Activated T-cell treated with anti-CD3 and anti-CD28 coated beads, Interleukin-2, amount 50 U/mL, for 72 hours (primary cell): Measurements from ENCODE around the gene CLTC. TPM values are rescaled to one million over a fixed set of nuclear protein-coding genes. Genes with fewer than 3 reads are reported as not detected.

Source experiments
- ATAC-seq, 2 donors: fragments of 150-1000 bp; cut with Tn5 transposase; replicated peaks in 1 of 2; 2 replicates each; pipeline ENCODE4 v1.10.0; 2021; ENCODE audit warnings: moderate library complexity in 2 of 2, mild to moderate bottlenecking in 1 of 2
- DNase-seq, 2 donors: peaks; one replicate each; pipeline ENCODE4 v3.0.0; 2021 to 2022; ENCODE audit warnings: mixed read lengths in 1 of 2
- H3K27ac Mint-ChIP-seq: one replicate; pipeline ENCODE4 v1.8.0; 2022; ENCODE audit warnings: mild to moderate bottlenecking, moderate library complexity, mixed read lengths
- H3K27me3 Mint-ChIP-seq: one replicate; pipeline ENCODE4 v1.8.0; 2022; ENCODE audit warnings: low read depth, mixed read lengths
- H3K36me3 Mint-ChIP-seq, 2 donors: one replicate each; pipeline ENCODE4 v1.8.0; 2022; ENCODE audit warnings: mixed read lengths in 2 of 2, mild to moderate bottlenecking in 1 of 2; ENCODE audit not compliant: insufficient read depth in 2 of 2
- H3K4me1 Mint-ChIP-seq: one replicate; pipeline ENCODE4 v1.8.0; 2022; ENCODE audit warnings: low read depth, mixed read lengths
- H3K4me3 Mint-ChIP-seq, 2 donors: one replicate each; pipeline ENCODE4 v1.8.0; 2022; ENCODE audit warnings: mild to moderate bottlenecking in 2 of 2, mixed read lengths in 2 of 2, moderate library complexity in 2 of 2
- H3K9me3 Mint-ChIP-seq, 2 donors: one replicate each; pipeline ENCODE4 v1.8.0; 2022; ENCODE audit warnings: mixed read lengths in 2 of 2
- total RNA-seq, 2 donors: library from RNA; stranded (reverse); gene quantifications; one replicate each; pipeline ENCODE4 v1.2.3, GENCODE V29; 2022

The CLTC gene
- total RNA-seq, 2 donors from 2014 or later, result 144 to 149 TPM

DNA sequence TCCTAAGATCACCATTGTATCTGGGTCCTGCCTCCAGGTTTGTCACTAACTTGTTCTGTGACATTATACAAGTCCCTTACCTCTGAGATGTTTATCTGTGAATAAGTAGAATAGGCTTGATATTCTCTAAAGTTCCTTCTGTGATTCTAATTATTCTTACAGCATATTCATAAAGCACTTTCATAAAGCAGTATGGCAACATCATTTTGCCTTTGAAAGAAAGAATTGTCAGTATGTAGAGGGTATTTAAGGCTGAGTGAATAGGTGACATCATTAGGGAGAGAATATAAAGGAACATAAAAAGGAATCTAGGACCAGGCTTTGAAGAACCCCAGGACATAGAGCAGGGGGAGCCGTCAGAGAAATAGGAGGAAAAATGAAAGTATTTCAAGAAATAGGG, 103.3 kb downstream of the CLTC start:
- Mint-ChIP-seq H3K27me3 (no peaks in the 10 kb centered on the region), H3K9me3 (no peaks in the 10 kb centered on the region), H3K4me1 (peaks cover 14% of the 10 kb centered on the region), H3K27ac (no peak overlapping the region), H3K4me3 (no peak overlapping the region), H3K36me3 (peaks cover 1 to 6% of the 10 kb centered on the region in 2 donors)
- ATAC-seq, result no peak
- DNase-seq, result no peak

DNA sequence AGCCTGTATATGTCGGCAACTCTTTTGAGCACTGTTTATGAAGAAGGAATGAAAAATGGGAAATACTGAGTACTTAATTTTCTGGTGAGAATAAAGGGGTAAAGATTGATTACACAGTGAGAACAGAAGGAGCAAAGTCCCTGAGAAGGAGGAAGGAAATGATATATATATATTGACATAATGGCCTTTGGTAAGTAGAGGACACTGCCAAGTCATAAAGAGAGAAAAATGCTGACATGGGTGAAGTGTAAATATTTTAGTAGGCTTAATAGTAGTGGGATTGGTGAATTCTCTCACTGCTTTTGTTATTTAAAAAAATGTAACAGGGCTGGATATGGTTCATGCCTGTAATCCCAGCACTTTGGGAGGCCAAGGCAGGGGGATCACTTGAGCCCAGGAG, 103.9 kb downstream of the CLTC start:
- Mint-ChIP-seq H3K27me3 (no peaks in the 10 kb centered on the region), H3K9me3 (no peaks in the 10 kb centered on the region), H3K27ac (no peak overlapping the region), H3K4me3 (no peak overlapping the region), H3K4me1 (peaks cover 10% of the 10 kb centered on the region), H3K36me3 (peaks cover 0 to 3% of the 10 kb centered on the region in 2 donors)
- DNase-seq (no peak), ATAC-seq (no peak)

DNA sequence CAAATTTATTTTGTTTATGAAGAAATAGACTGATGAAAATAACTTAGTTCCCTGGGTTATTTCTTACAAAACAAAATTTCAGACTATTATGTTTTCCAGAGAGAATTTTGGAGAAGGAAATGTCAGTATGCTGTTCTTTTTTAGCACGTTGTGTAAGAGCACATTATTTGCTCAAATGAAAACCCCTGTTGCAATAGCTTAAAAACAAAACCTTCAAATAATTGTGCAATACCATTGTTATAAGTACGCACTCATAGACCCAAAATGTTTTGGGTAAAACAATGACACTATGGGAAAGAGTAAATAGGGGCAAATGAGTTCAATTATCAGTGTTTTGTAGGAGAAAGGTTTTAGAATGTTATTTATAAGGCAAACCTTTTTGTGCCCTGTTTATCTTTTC, 106.0 kb downstream of the CLTC start:
- H3K27me3 Mint-ChIP-seq, result no peaks in the 10 kb centered on the region
- no peaks in the 10 kb centered on the region for H3K9me3 Mint-ChIP-seq
- DNase-seq (no peak), ATAC-seq (no peak)
- H3K27ac Mint-ChIP-seq, result no peak overlapping the region
- H3K36me3 Mint-ChIP-seq, result no peaks in the 10 kb centered on the region
- H3K4me1 Mint-ChIP-seq, result peaks cover 8% of the 10 kb centered on the region
- no peak overlapping the region for H3K4me3 Mint-ChIP-seq

DNA sequence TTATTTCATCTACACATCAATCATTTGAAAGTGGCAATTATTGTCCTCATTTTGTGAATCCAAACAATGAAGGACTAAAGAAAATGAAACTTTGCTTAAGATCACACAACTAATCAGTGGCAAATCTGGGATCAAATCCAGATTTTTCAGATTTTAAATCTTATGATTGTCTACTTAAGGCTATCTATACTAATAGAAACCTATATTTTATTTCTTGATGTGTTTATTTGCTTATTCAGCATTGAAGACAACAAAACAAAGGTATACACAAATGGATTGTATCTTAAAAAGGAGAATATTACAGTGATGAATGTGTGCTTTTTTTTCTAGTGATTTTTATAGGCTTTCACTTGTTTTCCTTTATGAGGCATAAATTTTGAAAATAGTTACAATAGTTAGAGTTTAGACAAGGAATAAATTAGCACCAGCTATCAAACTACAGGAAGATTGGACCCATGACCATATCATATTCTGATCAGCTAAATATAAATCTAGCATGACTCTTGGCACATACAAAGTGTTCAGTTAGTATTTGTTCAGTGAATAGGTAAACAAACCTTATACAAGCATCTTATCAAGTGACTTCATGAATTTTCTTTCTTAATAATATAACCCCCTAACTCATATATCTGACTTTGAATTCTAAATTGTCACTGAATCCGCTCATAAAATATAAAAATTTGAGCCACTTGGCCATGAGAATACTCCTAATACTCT, 108.3 kb downstream of the CLTC start:
- Mint-ChIP-seq H3K27ac (no peak overlapping the region), H3K4me3 (no peak overlapping the region), H3K27me3 (no peaks in the 10 kb centered on the region), H3K36me3 (peaks cover 0 to 2% of the 10 kb centered on the region in 2 donors), H3K4me1 (peaks cover 8% of the 10 kb centered on the region), H3K9me3 (no peaks in the 10 kb centered on the region)
- no peak for DNase-seq
- ATAC-seq, result no peak

DNA sequence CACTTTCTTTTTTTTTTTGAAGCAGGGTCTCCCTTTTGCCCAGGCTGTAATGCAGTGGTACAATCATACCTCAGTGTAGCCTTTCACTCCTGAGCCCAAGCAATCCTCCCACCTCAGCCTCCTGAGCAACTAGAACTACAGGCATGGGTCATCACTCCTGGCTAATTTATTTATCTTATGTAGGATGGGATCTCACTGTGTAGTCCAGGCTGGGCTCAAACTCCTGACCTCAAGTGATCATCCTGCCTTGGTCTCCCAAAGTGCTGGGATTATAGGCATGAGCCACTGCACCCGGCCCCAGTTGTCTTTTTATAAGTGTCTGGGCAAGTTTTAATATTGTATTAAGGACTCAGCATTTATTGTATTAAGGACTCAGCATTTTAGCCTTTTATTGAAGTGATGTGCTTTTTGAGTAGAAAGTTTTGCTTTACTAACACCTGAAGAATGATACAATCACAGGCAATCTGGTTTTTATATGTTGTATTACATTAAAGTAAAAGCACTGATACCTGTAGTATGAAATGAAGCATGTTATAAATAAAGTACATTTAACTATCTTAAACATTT, 110.7 kb downstream of the CLTC start:
- no peak overlapping the region for H3K27ac Mint-ChIP-seq
- H3K9me3 Mint-ChIP-seq, result no peaks in the 10 kb centered on the region
- peaks cover 8% of the 10 kb centered on the region for H3K4me1 Mint-ChIP-seq
- H3K36me3 Mint-ChIP-seq, result peaks cover 0 to 5% of the 10 kb centered on the region in 2 donors
- no peak overlapping the region for H3K4me3 Mint-ChIP-seq
- ATAC-seq, result no peak
- no peak for DNase-seq
- no peaks in the 10 kb centered on the region for H3K27me3 Mint-ChIP-seq

DNA sequence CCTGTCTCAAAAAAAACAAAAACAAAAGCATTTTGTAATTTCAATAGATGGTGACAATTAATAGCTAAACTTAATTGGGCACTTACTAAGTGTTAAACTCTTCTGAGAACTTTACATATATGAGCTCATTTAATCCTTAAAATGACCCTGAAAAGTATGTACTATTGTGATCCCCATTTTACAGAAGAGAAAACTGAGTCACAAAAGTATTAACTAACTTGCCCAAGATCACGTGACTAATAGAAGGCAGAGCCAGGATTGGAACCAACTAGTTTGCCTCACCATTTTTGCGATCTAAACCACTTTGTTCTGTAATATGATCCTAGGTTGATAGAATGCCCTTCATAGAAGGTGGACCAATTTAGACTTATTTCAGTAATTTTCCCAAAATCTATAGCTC, 114.0 kb downstream of the CLTC start:
- Mint-ChIP-seq H3K27me3 (no peaks in the 10 kb centered on the region), H3K36me3 (peaks cover 0 to 5% of the 10 kb centered on the region in 2 donors), H3K4me3 (no peak overlapping the region), H3K27ac (no peak overlapping the region), H3K4me1 (peaks cover 12% of the 10 kb centered on the region), H3K9me3 (no peaks in the 10 kb centered on the region)
- ATAC-seq (no peak), DNase-seq (no peak)

DNA sequence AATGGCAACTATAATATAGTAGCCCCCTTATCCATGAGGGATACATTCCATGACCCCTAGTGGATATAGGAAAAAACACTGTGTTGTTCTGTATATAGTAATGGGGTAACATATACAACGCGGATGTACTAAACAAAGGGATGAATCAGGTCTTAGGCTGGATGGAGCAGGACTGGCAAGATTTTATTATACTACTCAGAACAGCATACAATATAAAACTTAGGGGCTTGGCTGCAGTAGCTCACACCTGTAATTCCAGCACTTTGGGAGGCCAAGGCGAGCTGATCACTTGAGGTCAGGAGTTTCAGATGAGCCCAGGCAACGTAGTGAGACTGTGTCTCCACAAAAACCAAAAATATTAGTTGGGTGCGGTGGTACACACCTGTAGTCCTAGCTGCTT, 114.5 kb downstream of the CLTC start:
- H3K36me3 Mint-ChIP-seq, result peaks cover 0 to 5% of the 10 kb centered on the region in 2 donors
- ATAC-seq (no peak), DNase-seq (no peak)
- H3K4me3 Mint-ChIP-seq, result no peak overlapping the region
- peaks cover 12% of the 10 kb centered on the region for H3K4me1 Mint-ChIP-seq
- no peaks in the 10 kb centered on the region for H3K27me3 Mint-ChIP-seq
- no peaks in the 10 kb centered on the region for H3K9me3 Mint-ChIP-seq
- H3K27ac Mint-ChIP-seq, result no peak overlapping the region

DNA sequence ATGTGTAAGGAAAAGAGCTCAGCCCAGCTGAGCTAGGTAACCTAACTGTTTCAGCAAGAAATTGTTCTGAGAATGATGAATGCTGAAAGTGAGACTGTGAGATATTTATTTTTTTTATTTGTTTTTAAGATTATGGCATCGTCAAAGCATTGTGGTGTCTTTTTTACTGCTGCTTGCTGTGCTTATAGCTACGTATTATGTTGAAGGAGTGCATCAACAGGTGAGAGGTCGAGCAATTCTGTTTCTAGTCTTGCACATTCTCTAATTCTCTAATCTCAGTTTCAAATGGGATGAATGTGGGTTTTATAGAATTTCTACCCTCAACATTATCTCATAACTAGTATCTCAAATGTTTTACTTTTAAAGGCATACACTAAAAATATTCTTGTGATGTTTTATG, 117.6 kb downstream of the CLTC start:
- H3K4me3 Mint-ChIP-seq, result no peak overlapping the region
- no peaks in the 10 kb centered on the region for H3K9me3 Mint-ChIP-seq
- no peak for DNase-seq
- no peaks in the 10 kb centered on the region for H3K27me3 Mint-ChIP-seq
- H3K36me3 Mint-ChIP-seq, result peaks cover 3 to 8% of the 10 kb centered on the region in 2 donors
- ATAC-seq, result no peak
- peaks cover 4% of the 10 kb centered on the region for H3K4me1 Mint-ChIP-seq
- no peak overlapping the region for H3K27ac Mint-ChIP-seq

DNA sequence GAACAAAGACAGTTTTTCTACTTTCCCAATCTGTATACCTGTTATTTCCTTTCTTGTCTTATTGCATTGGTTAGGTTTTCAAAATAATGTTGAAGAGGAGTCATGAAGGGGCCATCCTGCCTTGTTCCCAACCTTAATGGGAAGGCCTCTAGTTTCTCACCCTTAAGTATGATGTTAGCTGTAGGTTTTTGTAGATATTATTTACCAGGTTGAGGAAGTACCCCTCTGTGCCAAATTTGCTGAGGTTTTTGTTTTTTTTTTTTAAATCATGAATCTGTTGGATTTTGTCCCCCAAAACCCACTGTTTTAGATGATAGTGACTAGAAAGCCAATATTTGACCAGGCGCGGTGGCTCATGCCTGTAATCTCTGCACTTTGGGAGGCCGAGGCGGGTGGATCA, 124.1 kb downstream of the CLTC start:
- peaks cover 0 to 2% of the 10 kb centered on the region in 2 donors for H3K9me3 Mint-ChIP-seq
- ATAC-seq (no peak), DNase-seq (no peak)
- H3K4me3 Mint-ChIP-seq, result no peak overlapping the region
- no peak overlapping the region for H3K27ac Mint-ChIP-seq
- no peaks in the 10 kb centered on the region for H3K27me3 Mint-ChIP-seq
- peaks cover 10 to 13% of the 10 kb centered on the region in 2 donors for H3K36me3 Mint-ChIP-seq
- peaks cover 13% of the 10 kb centered on the region for H3K4me1 Mint-ChIP-seq

DNA sequence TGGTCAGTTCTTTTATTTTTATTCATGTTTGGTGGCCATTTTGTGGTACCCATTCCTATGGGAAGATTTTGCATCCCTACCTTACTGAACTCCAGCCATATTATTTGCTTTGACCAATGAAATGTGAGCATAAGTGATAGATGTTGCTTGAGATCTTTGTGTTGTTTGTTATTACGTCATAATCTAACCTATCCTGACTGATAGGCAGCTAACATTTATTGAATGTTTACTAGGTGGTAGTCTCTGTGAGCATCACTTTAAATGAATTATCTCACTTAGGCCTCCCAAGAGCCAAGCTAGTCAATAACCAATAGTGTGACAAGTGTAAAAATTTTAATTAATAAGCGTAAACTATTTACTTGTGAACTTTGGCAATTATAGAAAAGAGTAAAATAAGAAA, 125.3 kb downstream of the CLTC start:
- Mint-ChIP-seq H3K27ac (no peak overlapping the region), H3K4me3 (no peak overlapping the region)

More for the DNA sequence above, 125.3 kb downstream of the CLTC start:
- Mint-ChIP-seq H3K27me3 (no peaks in the 10 kb centered on the region), H3K36me3 (peaks cover 10 to 13% of the 10 kb centered on the region in 2 donors), H3K4me1 (peaks cover 20% of the 10 kb centered on the region), H3K9me3 (peaks cover 0 to 2% of the 10 kb centered on the region in 2 donors)
- DNase-seq (no peak), ATAC-seq (no peak)

Other genes with a start within 250 kb of the CLTC start
- gene DHX40, start 54.3 kb upstream of the CLTC start, total RNA-seq, result 10 to 100 TPM; 35.9 to 37.5 TPM
- 10 to 100 TPM; 22.2 to 29.3 TPM for gene PTRH2, start 87.5 kb downstream of the CLTC start, total RNA-seq
- gene VMP1, start 87.8 kb downstream of the CLTC start, total RNA-seq, result 100 to 1,000 TPM; 236 to 324 TPM